T-helper 22 cell (primary cell): ENCODE data around the gene APBA2.

Experiments used
- DNase-seq: peaks from one replicate; pipeline ENCODE4 v3.0.0-alpha.2; 2020; ENCODE audit warnings: low read depth

APBA2 gene

GRCh38 chr15:28935316-28935715 is 49.5 kb downstream of the APBA2 start:
- DNase-seq = no peak

- DNase-seq = no peak
These were observed 50.3 kb downstream of the APBA2 start for GRCh38 chr15:28936081-28936480.

- no peak for DNase-seq
These were observed 50.7 kb downstream of the APBA2 start for GRCh38 chr15:28936481-28936881.

- no peak for DNase-seq
These were observed 51.5 kb downstream of the APBA2 start for GRCh38 chr15:28937271-28937670.

- DNase-seq = no peak
These were observed 56.3 kb downstream of the APBA2 start for GRCh38 chr15:28942046-28942445.

GRCh38 chr15:28942571-28942970 is 56.8 kb downstream of the APBA2 start:
- DNase-seq = no peak

- DNase-seq = no peak
These were observed 57.4 kb downstream of the APBA2 start for GRCh38 chr15:28943146-28943545.

- DNase-seq = no peak
These were observed 57.9 kb downstream of the APBA2 start for GRCh38 chr15:28943611-28944230.

GRCh38 chr15:28944286-28944685 is 58.5 kb downstream of the APBA2 start:
- DNase-seq = no peak

- DNase-seq = no peak
These were observed 59.0 kb downstream of the APBA2 start for GRCh38 chr15:28944696-28945300.

GRCh38 chr15:28945626-28946230 is 60.0 kb downstream of the APBA2 start:
- DNase-seq = no peak

GRCh38 chr15:28946803-28947202 is 61.0 kb downstream of the APBA2 start:
- no peak for DNase-seq

GRCh38 chr15:28947221-28947674 is 61.5 kb downstream of the APBA2 start:
- no peak for DNase-seq

GRCh38 chr15:28948036-28948435 is 62.3 kb downstream of the APBA2 start:
- DNase-seq = no peak

GRCh38 chr15:28950916-28951315 is 65.1 kb downstream of the APBA2 start:
- DNase-seq = no peak

- DNase-seq = no peak
These were observed 67.1 kb downstream of the APBA2 start for GRCh38 chr15:28952666-28953491.

- DNase-seq = no peak
These were observed 67.9 kb downstream of the APBA2 start for GRCh38 chr15:28953573-28954195.

- no peak for DNase-seq
These were observed 68.8 kb downstream of the APBA2 start for GRCh38 chr15:28954466-28955159.

- DNase-seq = no peak
These were observed 69.6 kb downstream of the APBA2 start for GRCh38 chr15:28955160-28955992.

GRCh38 chr15:28955993-28956421 is 70.2 kb downstream of the APBA2 start:
- no peak for DNase-seq

GRCh38 chr15:28956491-28956890 is 70.7 kb downstream of the APBA2 start:
- no peak for DNase-seq
